HG03108 (cell line): Measurements from ENCODE around the gene NAT16.
"Not testable (repeated sequence)": the region's sequence is repeated elsewhere in the genome, so short reads cannot be mapped to it uniquely, and the experiment has no call there.

ENCODE experiments used
- ATAC-seq: cut with Tn5 transposase; IDR thresholded peaks from one replicate; pipeline ENCODE4 v1.9.1; 2021; ENCODE audit warnings: moderate library complexity; ENCODE audit not compliant: unreplicated experiment

The NAT16 gene

GRCh38 chr7:101180130-101180755, at the start of gene NAT16:
NAT16 (minus strand) TSS chr7:101180293; CDS start chr7:101174807, 5,486 bp downstream.
- ATAC-seq, result no peak

GRCh38 chr7:101226721-101227120, 46.6 kb upstream of the NAT16 start:
- ATAC-seq, result no peak

GRCh38 chr7:101225650-101226049, 45.6 kb upstream of the NAT16 start:
- no peak for ATAC-seq

GRCh38 chr7:101223528-101223927, 43.4 kb upstream of the NAT16 start:
- no peak for ATAC-seq

GRCh38 chr7:101222275-101222830, 42.3 kb upstream of the NAT16 start:
- no peak for ATAC-seq

- no peak for ATAC-seq
Measured at GRCh38 chr7:101220295-101220694, 40.2 kb upstream of the NAT16 start.

- no peak for ATAC-seq
Measured at GRCh38 chr7:101218236-101219125, 38.4 kb upstream of the NAT16 start.

GRCh38 chr7:101217388-101218235, 37.5 kb upstream of the NAT16 start, which contains the start of the genes PLOD3 and ZNHIT1:
PLOD3 (minus strand) TSS chr7:101217581; CDS start chr7:101217274, 307 bp downstream.
ZNHIT1 (plus strand) TSS chr7:101218165; CDS start chr7:101218196, 31 bp downstream.
- ATAC-seq, result peak; percentile 61

- ATAC-seq, result peak; percentile 19
Measured at GRCh38 chr7:101216860-101217387, 36.8 kb upstream of the NAT16 start.

- ATAC-seq, result no peak
Measured at GRCh38 chr7:101216001-101216859, 36.1 kb upstream of the NAT16 start.

- no peak for ATAC-seq
Measured at GRCh38 chr7:101212014-101212413, 31.9 kb upstream of the NAT16 start.

GRCh38 chr7:101211501-101211900, 31.4 kb upstream of the NAT16 start:
- no peak for ATAC-seq

- no peak for ATAC-seq
Measured at GRCh38 chr7:101210143-101210542, 30.1 kb upstream of the NAT16 start.

- no peak for ATAC-seq
Measured at GRCh38 chr7:101208794-101209193, 28.7 kb upstream of the NAT16 start.

- no peak for ATAC-seq
Measured at GRCh38 chr7:101207459-101207858, 27.4 kb upstream of the NAT16 start.

GRCh38 chr7:101206665-101207042, 26.6 kb upstream of the NAT16 start:
- no peak for ATAC-seq

GRCh38 chr7:101205901-101206664, 26.0 kb upstream of the NAT16 start:
- no peak for ATAC-seq

GRCh38 chr7:101203740-101204738, 23.9 kb upstream of the NAT16 start:
- ATAC-seq, result not testable (repeated sequence)
